Caki2 (cell line): ENCODE measurements around the gene HIGD1C. TPM values are rescaled to one million over a fixed set of nuclear protein-coding genes. Genes with fewer than 3 reads are reported as not detected.
"Not testable (repeated sequence)": the region's sequence is repeated elsewhere in the genome, so short reads cannot be mapped to it uniquely, and the experiment has no call there.

Experiments
- DNase-seq: peaks from one replicate; pipeline ENCODE4 v3.0.0-alpha.2; 2015; ENCODE audit warnings: low read depth
- in situ Hi-C: cut with HindIII; loops from 2 replicates; pipeline ENCODE4 v1.10.0; 2016; ENCODE audit warnings: low sequenced_read_pairs, low pct_unique_long_range_greater_than_20kb, mixed read lengths
- total RNA-seq: library from RNA; depleted of rRNA; stranded (reverse); fragments of >200 nt; shearing (Covaris generic); gene quantifications from 2 replicates; pipeline ENCODE4 v1.2.3, GENCODE V29; 2014; ENCODE audit warnings: low replicate concordance

The HIGD1C gene
- total RNA-seq, 1 experiment from 2014 or later: not detected

- in situ Hi-C loops: no loop called here
- no peak for DNase-seq
Observed at GRCh38 chr12:50929831-50930230, 22.5 kb upstream of the HIGD1C start.

- in situ Hi-C loops, DNase-seq: not testable (repeated sequence)
Observed at GRCh38 chr12:50930477-50930876, 21.9 kb upstream of the HIGD1C start.

DNA sequence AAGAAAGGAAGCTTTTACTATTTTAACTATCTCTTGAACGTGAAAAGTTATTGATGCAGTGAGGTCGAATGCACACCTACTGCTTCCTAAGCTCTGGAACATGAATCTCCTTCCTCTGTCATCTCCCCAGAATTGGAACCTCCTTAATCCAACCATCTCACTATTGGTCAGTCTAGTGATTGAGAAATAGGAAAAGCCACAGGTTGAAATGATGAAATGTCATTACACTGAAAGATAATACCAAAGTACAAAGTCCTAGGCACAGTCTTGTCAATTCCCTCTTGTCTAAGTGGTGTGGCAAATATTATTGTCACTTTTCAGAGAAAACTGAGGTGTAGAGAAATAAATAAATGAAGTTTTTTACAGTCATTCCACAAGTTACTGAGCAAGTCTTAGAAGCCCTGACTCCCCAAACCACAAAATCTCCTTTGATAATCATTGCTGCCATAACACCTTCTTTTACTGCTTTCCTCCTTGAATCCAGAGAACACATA is 19.5 kb upstream of the HIGD1C start:
- in situ Hi-C loops: no loop called here
- no peak for DNase-seq

- in situ Hi-C loops: no loop called here
- DNase-seq: peak; percentile 33
Observed at GRCh38 chr12:50933459-50934124, 18.8 kb upstream of the HIGD1C start.

DNA sequence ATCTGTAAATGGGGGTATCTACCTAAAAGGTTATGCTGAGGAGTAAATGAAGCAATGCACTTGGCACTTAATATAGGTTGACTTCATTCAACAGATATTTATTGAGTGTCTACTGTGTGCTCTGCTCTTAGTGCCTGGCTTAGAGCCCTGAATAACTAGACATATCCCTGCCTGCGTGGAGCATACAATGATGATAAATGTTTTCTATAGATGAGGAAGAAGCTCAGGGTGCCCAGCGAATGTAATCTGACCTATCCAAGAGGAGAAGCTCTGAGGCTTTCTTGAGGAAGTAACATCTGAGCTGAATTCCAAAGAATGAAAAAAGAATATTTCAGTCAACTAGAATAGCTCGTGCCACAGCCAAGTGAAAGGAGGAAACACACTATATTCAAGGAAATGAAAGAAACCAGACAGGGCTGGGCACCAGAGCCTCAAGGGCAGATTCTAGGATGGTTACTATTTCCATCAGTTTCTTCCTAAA is 17.9 kb upstream of the HIGD1C start:
- in situ Hi-C loops: no loop called here
- DNase-seq: no peak

GRCh38 chr12:50934981-50935807 is 17.1 kb upstream of the HIGD1C start:
- in situ Hi-C loops: no loop called here
- no peak for DNase-seq

- in situ Hi-C loops: no loop called here
- no peak for DNase-seq
Observed at GRCh38 chr12:50936821-50937530, 15.4 kb upstream of the HIGD1C start.

DNA sequence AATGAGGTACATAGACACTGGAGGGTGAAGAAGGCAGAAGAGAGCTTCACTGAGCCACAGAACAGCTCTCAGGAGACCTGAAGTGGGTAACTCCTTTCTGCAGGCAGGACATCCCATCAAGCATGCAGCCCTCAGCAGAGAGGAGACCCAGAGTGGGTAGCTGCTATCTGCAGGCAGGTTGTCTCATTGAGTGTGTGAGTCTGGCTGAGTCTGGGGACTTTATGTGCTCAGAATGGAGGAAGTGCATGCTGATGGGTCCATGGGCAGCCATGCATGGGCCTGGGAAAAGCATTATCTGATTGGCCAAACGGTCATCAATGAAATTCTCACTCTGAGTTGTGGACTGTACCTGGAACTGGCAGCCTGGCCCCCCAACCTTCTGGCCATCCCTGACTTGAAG is 14.7 kb upstream of the HIGD1C start:
- DNase-seq: no peak
- in situ Hi-C loops: no loop called here

DNA sequence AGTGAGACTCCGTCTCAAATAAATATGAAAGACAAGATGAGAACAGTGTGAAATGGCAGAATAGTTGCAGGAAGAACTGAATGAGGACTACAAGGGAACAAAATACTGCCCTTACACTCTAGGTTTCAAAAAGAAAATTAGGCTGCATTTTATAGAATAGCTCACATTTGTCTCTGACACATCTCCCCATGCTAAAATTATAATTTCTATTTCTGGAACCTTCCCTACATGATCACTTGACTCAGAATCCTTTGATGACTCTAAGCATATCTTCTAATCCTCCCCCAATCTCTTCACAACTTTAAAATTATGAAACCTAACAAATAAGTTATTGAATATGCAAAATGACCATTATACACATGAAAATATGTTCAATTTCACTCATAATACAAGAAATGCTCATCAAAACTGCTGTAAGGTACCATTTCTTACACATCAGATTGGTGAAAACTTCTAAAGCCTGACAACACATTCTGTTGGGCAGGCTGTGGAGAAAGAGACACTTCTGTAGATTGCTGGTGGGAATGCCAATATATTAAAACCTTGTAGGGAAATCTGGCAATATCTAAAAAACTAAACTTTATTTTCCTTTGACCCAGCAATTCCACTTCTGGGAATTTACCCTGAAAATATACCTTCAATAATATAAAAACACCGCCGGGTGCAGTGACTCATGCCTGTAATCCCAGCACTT is 4.3 kb upstream of the HIGD1C start:
- in situ Hi-C loops: no loop called here

GRCh38 chr12:50948798-50949197 is 3.5 kb upstream of the HIGD1C start:
- in situ Hi-C loops: no loop called here
- DNase-seq: no peak

More for the DNA sequence above, 4.3 kb upstream of the HIGD1C start:
- DNase-seq: no peak

- no peak for DNase-seq
- in situ Hi-C loops: no loop called here
Observed at GRCh38 chr12:50949801-50950302, 2.5 kb upstream of the HIGD1C start.

- in situ Hi-C loops: no loop called here
- no peak for DNase-seq
Observed at GRCh38 chr12:50951112-50951511, 1.2 kb upstream of the HIGD1C start.

DNA sequence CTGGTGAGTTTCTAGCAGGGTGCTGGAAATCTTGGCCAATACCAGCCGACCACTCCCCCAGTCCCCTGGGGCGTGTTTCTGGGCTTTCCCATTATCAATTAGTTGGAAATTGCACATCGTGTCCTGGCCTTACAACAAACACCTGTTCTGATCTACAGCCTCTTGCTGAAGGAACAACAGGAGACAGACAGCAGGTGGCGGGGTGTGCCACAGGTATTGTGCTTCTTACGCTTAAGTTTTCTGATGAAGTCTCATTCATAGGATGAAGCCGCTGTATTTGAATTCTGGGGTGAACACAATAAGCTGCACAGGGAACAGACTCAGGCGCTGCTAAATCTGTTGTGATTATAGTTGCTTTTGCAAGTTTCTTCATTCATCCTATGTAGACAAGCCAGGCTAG is 703 bp downstream of the HIGD1C start:
- no peak for DNase-seq
- in situ Hi-C loops: no loop called here

GRCh38 chr12:50954789-50955188 is 2.4 kb downstream of the HIGD1C start:
- DNase-seq, in situ Hi-C loops: not testable (repeated sequence)

GRCh38 chr12:50955288-50955687 is 2.9 kb downstream of the HIGD1C start:
- in situ Hi-C loops: no loop called here
- no peak for DNase-seq

GRCh38 chr12:50955697-50956096 is 3.4 kb downstream of the HIGD1C start:
- DNase-seq: no peak
- in situ Hi-C loops: no loop called here

DNA sequence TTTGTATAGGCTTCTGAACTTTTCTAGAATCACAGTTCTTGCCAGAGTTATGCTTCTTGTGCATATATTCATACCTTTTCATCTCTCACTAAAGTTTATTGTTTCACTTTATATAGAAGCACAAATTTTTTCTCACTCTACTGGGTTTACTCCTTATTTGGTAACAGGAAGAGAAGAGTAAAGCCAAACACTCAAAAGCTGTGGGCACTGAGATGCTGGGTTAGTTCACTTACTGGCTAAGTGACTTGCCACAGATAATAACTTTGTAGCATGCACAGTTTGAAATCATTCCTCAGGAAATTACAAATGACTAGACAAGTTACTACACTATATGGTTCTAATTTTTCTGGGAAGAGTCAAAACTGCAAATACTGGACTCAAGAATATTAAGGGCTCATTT is 7.8 kb downstream of the HIGD1C start:
- in situ Hi-C loops: no loop called here
- no peak for DNase-seq

DNA sequence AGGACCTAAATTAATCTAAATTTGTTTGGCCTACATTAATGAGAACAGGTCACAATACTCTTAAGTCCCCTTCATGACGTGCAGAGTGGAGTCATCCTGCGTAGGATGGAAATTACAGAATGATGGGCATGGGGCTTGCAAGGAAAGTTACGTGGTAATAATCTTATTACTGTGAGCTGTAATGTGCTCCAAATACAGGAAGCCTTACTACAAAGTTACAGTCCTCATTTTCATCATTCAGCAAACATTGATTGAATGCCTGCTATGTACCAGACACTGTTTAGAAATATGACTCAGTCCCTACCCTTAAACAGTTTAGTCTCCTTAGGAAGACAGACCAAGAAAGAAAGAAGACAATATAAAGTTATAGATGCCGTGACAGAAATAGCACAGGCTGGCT is 9.4 kb downstream of the HIGD1C start:
- DNase-seq: no peak
- in situ Hi-C loops: no loop called here
